Liver (tissue), 9 donors: ENCODE measurements around the gene PCCB. TPM values are rescaled to one million over a fixed set of nuclear protein-coding genes. Genes with fewer than 3 reads are reported as not detected.

Source experiments
- DNase-seq: peaks from one replicate; pipeline ENCODE4 v3.0.0-alpha.2; 2017; ENCODE audit warnings: low spot score
- H3K27ac ChIP-seq, 2 donors: one replicate each; pipeline ENCODE4 v1.7.0; 2013; ENCODE audit warnings: inconsistent platforms in 2 of 2, low read length in 2 of 2, control low read depth in 1 of 2, low read depth in 1 of 2, mild to moderate bottlenecking in 1 of 2
- H3K27me3 ChIP-seq, 4 donors: one replicate each; pipeline versions ENCODE4 v1.6.1 to v1.7.0; 2013; ENCODE audit warnings: low read length in 3 of 4, inconsistent platforms in 1 of 4, mild to moderate bottlenecking in 1 of 4, moderate library complexity in 1 of 4; ENCODE audit not compliant: control insufficient read depth in 4 of 4, insufficient read depth in 4 of 4
- H3K36me3 ChIP-seq, 4 donors: one replicate each; pipeline versions ENCODE4 v1.6.1 to v1.7.0; 2013; ENCODE audit warnings: low read length in 3 of 4, mild to moderate bottlenecking in 3 of 4, low read depth in 1 of 4, moderate library complexity in 1 of 4; ENCODE audit not compliant: control insufficient read depth in 4 of 4, insufficient read depth in 3 of 4
- H3K4me1 ChIP-seq, 4 donors: one replicate each; pipeline versions ENCODE4 v1.6.1 to v1.7.0; 2013; ENCODE audit warnings: low read length in 3 of 4, mild to moderate bottlenecking in 3 of 4, moderate library complexity in 1 of 4; ENCODE audit not compliant: control insufficient read depth in 4 of 4, insufficient read depth in 4 of 4
- H3K4me3 ChIP-seq, 3 donors: one replicate each; pipeline versions ENCODE4 v1.6.1 to v1.7.0; 2013; ENCODE audit warnings: low read length in 3 of 3, control low read depth in 1 of 3, low read depth in 1 of 3, mild to moderate bottlenecking in 1 of 3
- H3K9ac ChIP-seq, 2 donors: one replicate each; pipeline ENCODE4 v1.7.0; 2013; ENCODE audit warnings: low read length in 2 of 2, mild to moderate bottlenecking in 2 of 2, moderate library complexity in 2 of 2, control low read depth in 1 of 2, low read depth in 1 of 2
- H3K9me3 ChIP-seq, 4 donors: one replicate each; pipeline versions ENCODE4 v1.6.1 to v1.7.0; 2013; ENCODE audit warnings: low read length in 3 of 4; ENCODE audit not compliant: control insufficient read depth in 4 of 4
- ATF3 ChIP-seq: IDR thresholded peaks from 2 replicates; pipeline ENCODE4 v1.6.1; 2016; ENCODE audit warnings: antibody characterized with exemption
- CTCF ChIP-seq: fragments of 150-350 bp; IDR thresholded peaks from 2 replicates; pipeline ENCODE4 v1.5.1; 2017; ENCODE audit warnings: improper control_type of control experiment, low read depth, low read length; ENCODE audit not compliant: missing input control
- EGR1 ChIP-seq, 2 donors: IDR thresholded peaks; 2 replicates each; pipeline ENCODE4 v1.6.1; 2016 to 2018; ENCODE audit warnings: antibody characterized with exemption in 2 of 2, low read depth in 2 of 2
- FOXA1 ChIP-seq: IDR thresholded peaks from 2 replicates; pipeline ENCODE4 v1.6.1; 2016; ENCODE audit warnings: antibody characterized with exemption
- FOXA2 ChIP-seq: IDR thresholded peaks from 2 replicates; pipeline ENCODE4 v1.6.1; 2016; ENCODE audit warnings: antibody characterized with exemption
- GABPA ChIP-seq, 2 donors: IDR thresholded peaks in 1 of 2; conservative IDR thresholded peaks in 1 of 2; 2 replicates each; pipeline ENCODE4 v1.6.1; 2016; ENCODE audit warnings: antibody characterized with exemption in 2 of 2, mild to moderate bottlenecking in 1 of 2, moderate library complexity in 1 of 2
- HNF4A ChIP-seq, 2 donors: conservative IDR thresholded peaks; 2 replicates each; pipeline ENCODE4 v1.6.1; 2016; ENCODE audit warnings: antibody characterized with exemption in 2 of 2, mild to moderate bottlenecking in 2 of 2
- HNF4G ChIP-seq: IDR thresholded peaks from 2 replicates; pipeline ENCODE4 v1.6.1; 2016; ENCODE audit warnings: antibody characterized with exemption
- JUND ChIP-seq, 2 donors: IDR thresholded peaks; 2 replicates each; pipeline ENCODE4 v1.6.1; 2016; ENCODE audit warnings: antibody characterized with exemption in 2 of 2
- MAX ChIP-seq: IDR thresholded peaks from 2 replicates; pipeline ENCODE4 v1.6.1; 2016; ENCODE audit warnings: antibody characterized with exemption
- NR2F2 ChIP-seq: IDR thresholded peaks from 2 replicates; pipeline ENCODE4 v1.6.1; 2016; ENCODE audit warnings: antibody characterized with exemption
- RAD21 ChIP-seq, 2 donors: IDR thresholded peaks; 2 replicates each; pipeline ENCODE4 v1.6.1; 2016; ENCODE audit warnings: antibody characterized with exemption in 2 of 2, mild to moderate bottlenecking in 2 of 2
- REST ChIP-seq: IDR thresholded peaks from 2 replicates; pipeline ENCODE4 v1.6.1; 2016; ENCODE audit warnings: antibody characterized with exemption, mild to moderate bottlenecking
- RXRA ChIP-seq, 2 donors: IDR thresholded peaks; 2 replicates each; pipeline ENCODE4 v1.6.1; 2017 to 2018; ENCODE audit warnings: antibody characterized with exemption in 2 of 2, mild to moderate bottlenecking in 1 of 2
- SP1 ChIP-seq: IDR thresholded peaks from 2 replicates; pipeline ENCODE4 v1.6.1; 2018; ENCODE audit warnings: antibody characterized with exemption, mild to moderate bottlenecking
- TAF1 ChIP-seq: conservative IDR thresholded peaks from 2 replicates; pipeline ENCODE4 v1.6.1; 2016; ENCODE audit warnings: antibody characterized with exemption, mild to moderate bottlenecking
- YY1 ChIP-seq: IDR thresholded peaks from 2 replicates; pipeline ENCODE4 v1.6.1; 2016; ENCODE audit warnings: antibody characterized with exemption, mild to moderate bottlenecking
- ZBTB33 ChIP-seq: IDR thresholded peaks from 2 replicates; pipeline ENCODE4 v1.6.1; 2016; ENCODE audit warnings: antibody characterized with exemption
- WGBS: extraction: QIAGEN DNeasy Blood & Tissue Kit; methylation state at CpG from one replicate; pipeline ENCODE4 v1.1.7; 2013; 5-methylcytosine and 5-hydroxymethylcytosine counted together
- polyA plus RNA-seq, 2 donors: library from polyadenylated mRNA; stranded (reverse) in 1 of 2; unstranded in 1 of 2; fragments of 200-250 nt in 1 of 2; fragments of >200 nt in 1 of 2; fragmentation: Nextera tagmentation in 1 of 2; extraction: Ambion mirVana in 1 of 2; gene quantifications; one replicate each; pipeline versions ENCODE4 v1.2.1 to v1.2.3, GENCODE V29; 2013 to 2015
- total RNA-seq, 2 donors: library from RNA; depleted of rRNA; stranded (reverse); fragments of >200 nt; gene quantifications; one replicate each; pipeline ENCODE4 v1.2.3, GENCODE V29; 2014
- donor health status: healthy.
- donor health status: healthy.
- donor health status: healthy.
- donor health status: healthy.
- donor health status: healthy.

The PCCB gene
- total RNA-seq (100 to 1,000 TPM in 1 of 2 donors, 10 to 100 TPM in 1; 82.7 to 107 TPM), polyA plus RNA-seq (100 to 1,000 TPM in 1 of 2 donors, 10 to 100 TPM in 1; 72.8 to 120 TPM)

- H3K9ac ChIP-seq = peak within 1 kb of the TSS; percentile 44 to 73
- under 1% methylated on average over 64 of the region's 64 CpGs for whole genome bisulfite sequencing
- H3K27me3 ChIP-seq = no peaks in the 10 kb centered on the region
- no peaks in the 10 kb centered on the region for H3K9me3 ChIP-seq
- H3K27ac ChIP-seq = peak within 1 kb of the TSS; percentile 91
- H3K4me1 ChIP-seq = peaks cover 6 to 36% (median 20%) of the 10 kb centered on the region in 4 donors
- peak within 1 kb of the TSS; percentile 56 to 80 (median 79) for H3K4me3 ChIP-seq
- no peaks in the 10 kb centered on the region for H3K36me3 ChIP-seq
- peak; percentile 91 for DNase-seq
- TF ChIP-seq ZBTB33 = no peak
- peak in 1 of 2 donors; percentile 64 for TF ChIP-seq RXRA (IDR thresholded peaks at IDR 0.05)
- TF ChIP-seq CTCF = peak; percentile 57
- peak; percentile 73 for TF ChIP-seq SP1
- TF ChIP-seq YY1 = peak; percentile 99
- TF ChIP-seq JUND (IDR thresholded peaks at IDR 0.05) = peak in 1 of 2 donors; percentile 40
- no peak for TF ChIP-seq HNF4G
- TF ChIP-seq EGR1 (IDR thresholded peaks at IDR 0.05; ENCODE audit: low read depth in 2 of 2) = peak in 1 of 2 donors; percentile 15
- TF ChIP-seq MAX = no peak
- TF ChIP-seq FOXA2 = no peak
- no peak for TF ChIP-seq TAF1
- TF ChIP-seq FOXA1 = peak; percentile 51
- TF ChIP-seq NR2F2 = no peak
- TF ChIP-seq HNF4A (conservative IDR thresholded peaks at IDR 0.05) = peak in 1 of 2 donors; percentile 13
- peak; percentile 17 for TF ChIP-seq REST
- TF ChIP-seq GABPA (IDR thresholded peaks at IDR 0.05 in 1 of 2, conservative IDR thresholded peaks at IDR 0.05 in 1 of 2) = no peak
- no peak for TF ChIP-seq ATF3
- peak; percentile 55 to 59 for TF ChIP-seq RAD21 (IDR thresholded peaks at IDR 0.05)
Measured at GRCh38 chr3:136250059-136250902, at the start of gene PCCB. Gene PCCB, plus strand, starts transcription at chr3:136250340. Its CDS starts 36 bp downstream, at chr3:136250376.
